NB4 (cell line): ENCODE data around the gene LYPLA2.

ENCODE experiments used
- MAX ChIP-seq: IDR thresholded peaks from 2 replicates; pipeline ENCODE4 v1.6.1; 2011; ENCODE audit warnings: low read depth, low read length
- MYC ChIP-seq: IDR thresholded peaks from 2 replicates; pipeline ENCODE4 v1.6.1; 2011; ENCODE audit warnings: low read depth, low read length
- POLR2A ChIP-seq: IDR thresholded peaks from 2 replicates; pipeline ENCODE4 v1.6.1; 2011; ENCODE audit warnings: mild to moderate bottlenecking; ENCODE audit not compliant: insufficient read length; ENCODE audit errors: extremely low read depth
- TF ChIP-seq, protein P1 (sequence below): IDR thresholded peaks from one replicate; pipeline ENCODE4 v1.5.1; 2012; ENCODE audit warnings: low read depth, low read length

DNA sequence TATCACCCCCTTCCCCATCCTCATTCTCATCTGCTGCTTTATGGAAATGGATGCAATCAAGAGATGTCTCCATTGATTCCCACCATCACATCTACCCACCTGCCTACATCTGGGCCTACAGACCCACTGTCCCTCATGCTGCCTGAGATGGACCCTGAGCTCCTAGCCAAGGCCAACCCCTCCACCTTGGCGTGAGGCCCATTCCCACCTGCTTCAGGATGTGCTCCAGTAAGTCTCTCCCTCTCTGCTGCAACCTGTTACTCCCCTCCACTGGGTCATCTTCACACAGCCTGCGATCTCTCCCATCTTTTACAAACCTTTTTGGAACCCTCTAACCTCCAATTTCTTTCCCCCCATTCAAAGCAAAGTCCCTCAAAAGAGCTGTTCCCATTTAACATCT, 14.1 kb downstream of the LYPLA2 start:
- TF ChIP-seq MAX (no peak), POLR2A (no peak), MYC (no peak)
- TF ChIP-seq, protein P1, sequence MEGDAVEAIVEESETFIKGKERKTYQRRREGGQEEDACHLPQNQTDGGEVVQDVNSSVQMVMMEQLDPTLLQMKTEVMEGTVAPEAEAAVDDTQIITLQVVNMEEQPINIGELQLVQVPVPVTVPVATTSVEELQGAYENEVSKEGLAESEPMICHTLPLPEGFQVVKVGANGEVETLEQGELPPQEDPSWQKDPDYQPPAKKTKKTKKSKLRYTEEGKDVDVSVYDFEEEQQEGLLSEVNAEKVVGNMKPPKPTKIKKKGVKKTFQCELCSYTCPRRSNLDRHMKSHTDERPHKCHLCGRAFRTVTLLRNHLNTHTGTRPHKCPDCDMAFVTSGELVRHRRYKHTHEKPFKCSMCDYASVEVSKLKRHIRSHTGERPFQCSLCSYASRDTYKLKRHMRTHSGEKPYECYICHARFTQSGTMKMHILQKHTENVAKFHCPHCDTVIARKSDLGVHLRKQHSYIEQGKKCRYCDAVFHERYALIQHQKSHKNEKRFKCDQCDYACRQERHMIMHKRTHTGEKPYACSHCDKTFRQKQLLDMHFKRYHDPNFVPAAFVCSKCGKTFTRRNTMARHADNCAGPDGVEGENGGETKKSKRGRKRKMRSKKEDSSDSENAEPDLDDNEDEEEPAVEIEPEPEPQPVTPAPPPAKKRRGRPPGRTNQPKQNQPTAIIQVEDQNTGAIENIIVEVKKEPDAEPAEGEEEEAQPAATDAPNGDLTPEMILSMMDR: no peak
